Liver (tissue), 9 donors: ENCODE measurements around the gene MTMR11. TPM values are rescaled to one million over a fixed set of nuclear protein-coding genes. Genes with fewer than 3 reads are reported as not detected.

Experiments used
- DNase-seq: peaks from one replicate; pipeline ENCODE4 v3.0.0-alpha.2; 2017; ENCODE audit warnings: low spot score
- H3K27ac ChIP-seq, 2 donors: one replicate each; pipeline ENCODE4 v1.7.0; 2013; ENCODE audit warnings: inconsistent platforms in 2 of 2, low read length in 2 of 2, control low read depth in 1 of 2, low read depth in 1 of 2, mild to moderate bottlenecking in 1 of 2
- H3K27me3 ChIP-seq, 4 donors: one replicate each; pipeline versions ENCODE4 v1.6.1 to v1.7.0; 2013; ENCODE audit warnings: low read length in 3 of 4, inconsistent platforms in 1 of 4, mild to moderate bottlenecking in 1 of 4, moderate library complexity in 1 of 4; ENCODE audit not compliant: control insufficient read depth in 4 of 4, insufficient read depth in 4 of 4
- H3K36me3 ChIP-seq, 4 donors: one replicate each; pipeline versions ENCODE4 v1.6.1 to v1.7.0; 2013; ENCODE audit warnings: low read length in 3 of 4, mild to moderate bottlenecking in 3 of 4, low read depth in 1 of 4, moderate library complexity in 1 of 4; ENCODE audit not compliant: control insufficient read depth in 4 of 4, insufficient read depth in 3 of 4
- H3K4me1 ChIP-seq, 4 donors: one replicate each; pipeline versions ENCODE4 v1.6.1 to v1.7.0; 2013; ENCODE audit warnings: low read length in 3 of 4, mild to moderate bottlenecking in 3 of 4, moderate library complexity in 1 of 4; ENCODE audit not compliant: control insufficient read depth in 4 of 4, insufficient read depth in 4 of 4
- H3K4me3 ChIP-seq, 3 donors: one replicate each; pipeline versions ENCODE4 v1.6.1 to v1.7.0; 2013; ENCODE audit warnings: low read length in 3 of 3, control low read depth in 1 of 3, low read depth in 1 of 3, mild to moderate bottlenecking in 1 of 3
- H3K9ac ChIP-seq, 2 donors: one replicate each; pipeline ENCODE4 v1.7.0; 2013; ENCODE audit warnings: low read length in 2 of 2, mild to moderate bottlenecking in 2 of 2, moderate library complexity in 2 of 2, control low read depth in 1 of 2, low read depth in 1 of 2
- H3K9me3 ChIP-seq, 4 donors: one replicate each; pipeline versions ENCODE4 v1.6.1 to v1.7.0; 2013; ENCODE audit warnings: low read length in 3 of 4; ENCODE audit not compliant: control insufficient read depth in 4 of 4
- FOXA1 ChIP-seq: IDR thresholded peaks from 2 replicates; pipeline ENCODE4 v1.6.1; 2016; ENCODE audit warnings: antibody characterized with exemption
- FOXA2 ChIP-seq: IDR thresholded peaks from 2 replicates; pipeline ENCODE4 v1.6.1; 2016; ENCODE audit warnings: antibody characterized with exemption
- HNF4G ChIP-seq: IDR thresholded peaks from 2 replicates; pipeline ENCODE4 v1.6.1; 2016; ENCODE audit warnings: antibody characterized with exemption
- JUND ChIP-seq, 2 donors: IDR thresholded peaks; 2 replicates each; pipeline ENCODE4 v1.6.1; 2016; ENCODE audit warnings: antibody characterized with exemption in 2 of 2
- RAD21 ChIP-seq, 2 donors: IDR thresholded peaks; 2 replicates each; pipeline ENCODE4 v1.6.1; 2016; ENCODE audit warnings: antibody characterized with exemption in 2 of 2, mild to moderate bottlenecking in 2 of 2
- RXRA ChIP-seq, 2 donors: IDR thresholded peaks; 2 replicates each; pipeline ENCODE4 v1.6.1; 2017 to 2018; ENCODE audit warnings: antibody characterized with exemption in 2 of 2, mild to moderate bottlenecking in 1 of 2
- SP1 ChIP-seq: IDR thresholded peaks from 2 replicates; pipeline ENCODE4 v1.6.1; 2018; ENCODE audit warnings: antibody characterized with exemption, mild to moderate bottlenecking
- TAF1 ChIP-seq: conservative IDR thresholded peaks from 2 replicates; pipeline ENCODE4 v1.6.1; 2016; ENCODE audit warnings: antibody characterized with exemption, mild to moderate bottlenecking
- YY1 ChIP-seq: IDR thresholded peaks from 2 replicates; pipeline ENCODE4 v1.6.1; 2016; ENCODE audit warnings: antibody characterized with exemption, mild to moderate bottlenecking
- WGBS: extraction: QIAGEN DNeasy Blood & Tissue Kit; methylation state at CpG from one replicate; pipeline ENCODE4 v1.1.7; 2013; 5-methylcytosine and 5-hydroxymethylcytosine counted together
- polyA plus RNA-seq, 2 donors: library from polyadenylated mRNA; stranded (reverse) in 1 of 2; unstranded in 1 of 2; fragments of 200-250 nt in 1 of 2; fragments of >200 nt in 1 of 2; fragmentation: Nextera tagmentation in 1 of 2; extraction: Ambion mirVana in 1 of 2; gene quantifications; one replicate each; pipeline versions ENCODE4 v1.2.1 to v1.2.3, GENCODE V29; 2013 to 2015
- total RNA-seq, 2 donors: library from RNA; depleted of rRNA; stranded (reverse); fragments of >200 nt; gene quantifications; one replicate each; pipeline ENCODE4 v1.2.3, GENCODE V29; 2014
- TF ChIP-seq, protein P1 (sequence below): IDR thresholded peaks from 2 replicates; pipeline ENCODE4 v1.6.1; 2016; ENCODE audit warnings: antibody characterized with exemption
- TF ChIP-seq, protein P2 (sequence below): fragments of 150-350 bp; IDR thresholded peaks from 2 replicates; pipeline ENCODE4 v1.5.1; 2017; ENCODE audit warnings: improper control_type of control experiment, low read depth, low read length; ENCODE audit not compliant: missing input control
- TF ChIP-seq, protein P3 (sequence below): IDR thresholded peaks from 2 replicates; pipeline ENCODE4 v1.6.1; 2016; ENCODE audit warnings: antibody characterized with exemption
- TF ChIP-seq, protein P4 (sequence below): IDR thresholded peaks from 2 replicates; pipeline ENCODE4 v1.6.1; 2016; ENCODE audit warnings: antibody characterized with exemption
- TF ChIP-seq, protein P5 (sequence below): IDR thresholded peaks from 2 replicates; pipeline ENCODE4 v1.6.1; 2016; ENCODE audit warnings: antibody characterized with exemption, mild to moderate bottlenecking
- donor health status: healthy.
- donor health status: healthy.
- donor health status: healthy.
- donor health status: healthy.
- donor health status: healthy.

MTMR11 gene, protein sequence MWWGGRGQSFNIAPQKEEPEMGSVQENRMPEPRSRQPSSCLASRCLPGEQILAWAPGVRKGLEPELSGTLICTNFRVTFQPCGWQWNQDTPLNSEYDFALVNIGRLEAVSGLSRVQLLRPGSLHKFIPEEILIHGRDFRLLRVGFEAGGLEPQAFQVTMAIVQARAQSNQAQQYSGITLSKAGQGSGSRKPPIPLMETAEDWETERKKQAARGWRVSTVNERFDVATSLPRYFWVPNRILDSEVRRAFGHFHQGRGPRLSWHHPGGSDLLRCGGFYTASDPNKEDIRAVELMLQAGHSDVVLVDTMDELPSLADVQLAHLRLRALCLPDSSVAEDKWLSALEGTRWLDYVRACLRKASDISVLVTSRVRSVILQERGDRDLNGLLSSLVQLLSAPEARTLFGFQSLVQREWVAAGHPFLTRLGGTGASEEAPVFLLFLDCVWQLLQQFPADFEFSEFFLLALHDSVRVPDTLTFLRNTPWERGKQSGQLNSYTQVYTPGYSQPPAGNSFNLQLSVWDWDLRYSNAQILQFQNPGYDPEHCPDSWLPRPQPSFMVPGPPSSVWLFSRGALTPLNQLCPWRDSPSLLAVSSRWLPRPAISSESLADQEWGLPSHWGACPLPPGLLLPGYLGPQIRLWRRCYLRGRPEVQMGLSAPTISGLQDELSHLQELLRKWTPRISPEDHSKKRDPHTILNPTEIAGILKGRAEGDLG
- total RNA-seq (1 to 10 TPM; 1.6 to 1.9 TPM), polyA plus RNA-seq (1 to 10 TPM; 1.5 to 2.1 TPM)

DNA sequence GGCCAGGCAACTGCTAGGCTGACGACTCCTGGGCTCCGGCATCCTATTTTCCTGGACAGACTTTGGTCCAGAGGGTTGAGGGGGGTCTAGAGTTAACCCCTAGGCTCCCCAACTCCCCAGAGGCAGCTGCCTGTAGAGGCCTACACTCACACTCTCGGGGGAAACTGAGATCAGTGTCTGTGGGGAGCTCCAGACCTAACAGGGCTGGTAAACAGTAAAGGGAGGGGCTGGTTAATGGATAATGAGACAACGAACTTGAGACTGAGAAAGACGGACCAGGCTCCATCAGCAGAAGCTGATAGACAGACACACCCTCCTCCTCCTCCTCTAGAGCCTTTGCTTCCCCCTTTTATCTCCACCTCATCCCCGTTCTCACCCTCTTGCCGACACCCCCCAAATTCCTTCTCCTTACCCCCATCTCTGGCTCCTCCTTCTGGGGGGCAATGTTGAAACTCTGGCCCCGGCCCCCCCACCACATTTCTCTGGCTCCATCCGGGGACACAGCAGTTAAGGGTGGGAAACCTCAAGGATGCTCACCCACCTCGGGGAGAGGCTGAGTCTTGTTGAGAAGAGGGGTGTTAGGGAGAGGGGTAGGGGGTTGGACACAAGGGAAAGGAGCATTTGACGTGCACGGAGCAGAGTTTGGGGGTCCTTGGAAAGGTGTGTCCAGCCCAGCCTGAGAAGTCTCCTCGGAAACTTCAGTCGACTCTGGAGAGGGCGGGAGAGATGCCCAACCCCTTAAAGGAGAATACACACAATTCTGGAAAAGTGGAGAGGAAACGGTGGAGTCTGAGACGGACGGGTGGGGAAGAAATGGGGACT lies at the start of gene MTMR11:
Gene MTMR11, minus strand, starts transcription at position 710 of the 822 bp plus-strand sequence. Its CDS starts 232 bp downstream, at position 478.
- 21% methylated on average over 18 of the region's 18 CpGs for WGBS
- H3K4me1 ChIP-seq, result peaks cover 9 to 28% (median 12%) of the 10 kb centered on the region in 4 donors
- H3K9me3 ChIP-seq, result no peaks in the 10 kb centered on the region
- H3K4me3 ChIP-seq, result peak within 1 kb of the TSS in 2 of 3 donors; percentile 1 to 36
- DNase-seq, result no peak
- TF ChIP-seq, protein P1, sequence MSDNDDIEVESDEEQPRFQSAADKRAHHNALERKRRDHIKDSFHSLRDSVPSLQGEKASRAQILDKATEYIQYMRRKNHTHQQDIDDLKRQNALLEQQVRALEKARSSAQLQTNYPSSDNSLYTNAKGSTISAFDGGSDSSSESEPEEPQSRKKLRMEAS, result no peak
- TF ChIP-seq RXRA (IDR thresholded peaks at IDR 0.05) (no peak), TAF1 (no peak), YY1 (no peak), HNF4G (no peak), FOXA1 (no peak), JUND (IDR thresholded peaks at IDR 0.05) (no peak), SP1 (no peak), RAD21 (IDR thresholded peaks at IDR 0.05) (no peak), FOXA2 (no peak)
- TF ChIP-seq, protein P2, sequence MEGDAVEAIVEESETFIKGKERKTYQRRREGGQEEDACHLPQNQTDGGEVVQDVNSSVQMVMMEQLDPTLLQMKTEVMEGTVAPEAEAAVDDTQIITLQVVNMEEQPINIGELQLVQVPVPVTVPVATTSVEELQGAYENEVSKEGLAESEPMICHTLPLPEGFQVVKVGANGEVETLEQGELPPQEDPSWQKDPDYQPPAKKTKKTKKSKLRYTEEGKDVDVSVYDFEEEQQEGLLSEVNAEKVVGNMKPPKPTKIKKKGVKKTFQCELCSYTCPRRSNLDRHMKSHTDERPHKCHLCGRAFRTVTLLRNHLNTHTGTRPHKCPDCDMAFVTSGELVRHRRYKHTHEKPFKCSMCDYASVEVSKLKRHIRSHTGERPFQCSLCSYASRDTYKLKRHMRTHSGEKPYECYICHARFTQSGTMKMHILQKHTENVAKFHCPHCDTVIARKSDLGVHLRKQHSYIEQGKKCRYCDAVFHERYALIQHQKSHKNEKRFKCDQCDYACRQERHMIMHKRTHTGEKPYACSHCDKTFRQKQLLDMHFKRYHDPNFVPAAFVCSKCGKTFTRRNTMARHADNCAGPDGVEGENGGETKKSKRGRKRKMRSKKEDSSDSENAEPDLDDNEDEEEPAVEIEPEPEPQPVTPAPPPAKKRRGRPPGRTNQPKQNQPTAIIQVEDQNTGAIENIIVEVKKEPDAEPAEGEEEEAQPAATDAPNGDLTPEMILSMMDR, result no peak
- TF ChIP-seq, protein P3, sequence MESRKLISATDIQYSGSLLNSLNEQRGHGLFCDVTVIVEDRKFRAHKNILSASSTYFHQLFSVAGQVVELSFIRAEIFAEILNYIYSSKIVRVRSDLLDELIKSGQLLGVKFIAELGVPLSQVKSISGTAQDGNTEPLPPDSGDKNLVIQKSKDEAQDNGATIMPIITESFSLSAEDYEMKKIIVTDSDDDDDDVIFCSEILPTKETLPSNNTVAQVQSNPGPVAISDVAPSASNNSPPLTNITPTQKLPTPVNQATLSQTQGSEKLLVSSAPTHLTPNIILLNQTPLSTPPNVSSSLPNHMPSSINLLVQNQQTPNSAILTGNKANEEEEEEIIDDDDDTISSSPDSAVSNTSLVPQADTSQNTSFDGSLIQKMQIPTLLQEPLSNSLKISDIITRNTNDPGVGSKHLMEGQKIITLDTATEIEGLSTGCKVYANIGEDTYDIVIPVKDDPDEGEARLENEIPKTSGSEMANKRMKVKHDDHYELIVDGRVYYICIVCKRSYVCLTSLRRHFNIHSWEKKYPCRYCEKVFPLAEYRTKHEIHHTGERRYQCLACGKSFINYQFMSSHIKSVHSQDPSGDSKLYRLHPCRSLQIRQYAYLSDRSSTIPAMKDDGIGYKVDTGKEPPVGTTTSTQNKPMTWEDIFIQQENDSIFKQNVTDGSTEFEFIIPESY, result no peak
- TF ChIP-seq, protein P4, sequence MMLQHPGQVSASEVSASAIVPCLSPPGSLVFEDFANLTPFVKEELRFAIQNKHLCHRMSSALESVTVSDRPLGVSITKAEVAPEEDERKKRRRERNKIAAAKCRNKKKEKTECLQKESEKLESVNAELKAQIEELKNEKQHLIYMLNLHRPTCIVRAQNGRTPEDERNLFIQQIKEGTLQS, result no peak
- TF ChIP-seq, protein P5, sequence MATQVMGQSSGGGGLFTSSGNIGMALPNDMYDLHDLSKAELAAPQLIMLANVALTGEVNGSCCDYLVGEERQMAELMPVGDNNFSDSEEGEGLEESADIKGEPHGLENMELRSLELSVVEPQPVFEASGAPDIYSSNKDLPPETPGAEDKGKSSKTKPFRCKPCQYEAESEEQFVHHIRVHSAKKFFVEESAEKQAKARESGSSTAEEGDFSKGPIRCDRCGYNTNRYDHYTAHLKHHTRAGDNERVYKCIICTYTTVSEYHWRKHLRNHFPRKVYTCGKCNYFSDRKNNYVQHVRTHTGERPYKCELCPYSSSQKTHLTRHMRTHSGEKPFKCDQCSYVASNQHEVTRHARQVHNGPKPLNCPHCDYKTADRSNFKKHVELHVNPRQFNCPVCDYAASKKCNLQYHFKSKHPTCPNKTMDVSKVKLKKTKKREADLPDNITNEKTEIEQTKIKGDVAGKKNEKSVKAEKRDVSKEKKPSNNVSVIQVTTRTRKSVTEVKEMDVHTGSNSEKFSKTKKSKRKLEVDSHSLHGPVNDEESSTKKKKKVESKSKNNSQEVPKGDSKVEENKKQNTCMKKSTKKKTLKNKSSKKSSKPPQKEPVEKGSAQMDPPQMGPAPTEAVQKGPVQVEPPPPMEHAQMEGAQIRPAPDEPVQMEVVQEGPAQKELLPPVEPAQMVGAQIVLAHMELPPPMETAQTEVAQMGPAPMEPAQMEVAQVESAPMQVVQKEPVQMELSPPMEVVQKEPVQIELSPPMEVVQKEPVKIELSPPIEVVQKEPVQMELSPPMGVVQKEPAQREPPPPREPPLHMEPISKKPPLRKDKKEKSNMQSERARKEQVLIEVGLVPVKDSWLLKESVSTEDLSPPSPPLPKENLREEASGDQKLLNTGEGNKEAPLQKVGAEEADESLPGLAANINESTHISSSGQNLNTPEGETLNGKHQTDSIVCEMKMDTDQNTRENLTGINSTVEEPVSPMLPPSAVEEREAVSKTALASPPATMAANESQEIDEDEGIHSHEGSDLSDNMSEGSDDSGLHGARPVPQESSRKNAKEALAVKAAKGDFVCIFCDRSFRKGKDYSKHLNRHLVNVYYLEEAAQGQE, result no peak
- no peaks in the 10 kb centered on the region for H3K27me3 ChIP-seq
- H3K36me3 ChIP-seq, result no peaks in the 10 kb centered on the region
- no peak within 1 kb of the TSS for H3K27ac ChIP-seq
- H3K9ac ChIP-seq, result peak within 1 kb of the TSS in 1 of 2 donors; percentile 53
